Measurements from ENCODE around the gene CAMK1D.
"Not testable (repeated sequence)": the region's sequence is repeated elsewhere in the genome, so short reads cannot be mapped to it uniquely, and the experiment has no call there.

Gene CAMK1D

DNA sequence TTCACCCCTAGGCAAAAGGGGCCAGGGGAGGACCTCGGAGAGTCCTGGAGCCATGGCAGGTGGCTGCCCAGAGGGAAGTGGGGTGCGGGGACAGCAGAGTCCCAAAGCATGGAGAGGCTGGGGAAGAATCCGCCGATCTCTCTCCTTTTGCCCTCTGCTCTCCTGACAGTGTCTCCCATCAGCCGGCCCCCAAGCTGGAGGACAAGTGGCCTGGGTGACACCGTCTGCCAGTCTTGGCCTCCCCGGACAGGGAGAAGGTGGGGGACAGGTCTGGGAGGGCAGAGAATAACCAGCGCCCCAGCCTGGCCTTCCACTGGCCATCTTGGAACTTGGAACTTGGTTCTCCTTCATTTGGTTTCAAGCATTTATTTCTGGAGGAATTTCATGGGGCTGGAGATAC lies 77.9 kb downstream of the CAMK1D start:
- no peak overlapping the region for H3K4me3 ChIP-seq (ENCODE audit: low read length)
- DNase-seq (ENCODE audit: low read depth): no peak
- TF ChIP-seq, protein P1, sequence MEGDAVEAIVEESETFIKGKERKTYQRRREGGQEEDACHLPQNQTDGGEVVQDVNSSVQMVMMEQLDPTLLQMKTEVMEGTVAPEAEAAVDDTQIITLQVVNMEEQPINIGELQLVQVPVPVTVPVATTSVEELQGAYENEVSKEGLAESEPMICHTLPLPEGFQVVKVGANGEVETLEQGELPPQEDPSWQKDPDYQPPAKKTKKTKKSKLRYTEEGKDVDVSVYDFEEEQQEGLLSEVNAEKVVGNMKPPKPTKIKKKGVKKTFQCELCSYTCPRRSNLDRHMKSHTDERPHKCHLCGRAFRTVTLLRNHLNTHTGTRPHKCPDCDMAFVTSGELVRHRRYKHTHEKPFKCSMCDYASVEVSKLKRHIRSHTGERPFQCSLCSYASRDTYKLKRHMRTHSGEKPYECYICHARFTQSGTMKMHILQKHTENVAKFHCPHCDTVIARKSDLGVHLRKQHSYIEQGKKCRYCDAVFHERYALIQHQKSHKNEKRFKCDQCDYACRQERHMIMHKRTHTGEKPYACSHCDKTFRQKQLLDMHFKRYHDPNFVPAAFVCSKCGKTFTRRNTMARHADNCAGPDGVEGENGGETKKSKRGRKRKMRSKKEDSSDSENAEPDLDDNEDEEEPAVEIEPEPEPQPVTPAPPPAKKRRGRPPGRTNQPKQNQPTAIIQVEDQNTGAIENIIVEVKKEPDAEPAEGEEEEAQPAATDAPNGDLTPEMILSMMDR (conservative IDR thresholded peaks at IDR 0.05; ENCODE audit: low read depth, low read length): no peak

DNA sequence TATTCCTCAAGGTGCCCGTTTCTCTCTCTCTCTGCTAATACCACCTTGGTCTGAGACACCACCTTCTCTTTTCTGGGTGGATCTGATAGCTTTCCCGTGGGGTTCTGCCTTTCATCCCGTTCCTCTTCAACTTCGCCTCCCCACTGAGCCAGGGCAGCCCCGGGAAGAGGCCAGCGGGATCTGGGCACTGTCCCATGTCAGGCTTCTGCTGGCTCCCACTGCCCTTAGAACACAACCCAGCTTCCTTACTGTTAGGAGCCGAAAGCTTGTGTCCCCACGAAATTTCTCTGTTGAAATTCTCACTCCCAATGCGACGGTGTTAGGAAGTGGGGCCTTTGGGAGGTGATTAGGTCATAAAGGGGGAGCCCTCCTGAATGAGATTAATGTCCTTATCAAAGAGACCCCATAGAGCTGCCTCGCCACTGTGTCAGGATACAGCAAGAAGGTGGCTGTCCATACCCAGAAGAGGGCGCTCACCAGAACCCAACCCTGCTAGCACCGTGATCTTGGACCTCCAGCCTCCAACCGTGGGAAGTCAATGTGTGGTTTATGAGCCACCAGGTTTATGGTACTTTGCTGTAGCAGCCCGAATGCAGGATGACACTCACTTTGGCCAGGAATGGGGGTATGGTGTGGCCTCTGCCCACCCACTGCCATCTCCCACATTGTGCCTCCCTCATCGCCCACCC lies 79.2 kb downstream of the CAMK1D start:
- no peak for DNase-seq (ENCODE audit: low read depth)
- TF ChIP-seq, protein P1 (conservative IDR thresholded peaks at IDR 0.05; ENCODE audit: low read depth, low read length): no peak
- H3K4me3 ChIP-seq (ENCODE audit: low read length): no peak overlapping the region

DNA sequence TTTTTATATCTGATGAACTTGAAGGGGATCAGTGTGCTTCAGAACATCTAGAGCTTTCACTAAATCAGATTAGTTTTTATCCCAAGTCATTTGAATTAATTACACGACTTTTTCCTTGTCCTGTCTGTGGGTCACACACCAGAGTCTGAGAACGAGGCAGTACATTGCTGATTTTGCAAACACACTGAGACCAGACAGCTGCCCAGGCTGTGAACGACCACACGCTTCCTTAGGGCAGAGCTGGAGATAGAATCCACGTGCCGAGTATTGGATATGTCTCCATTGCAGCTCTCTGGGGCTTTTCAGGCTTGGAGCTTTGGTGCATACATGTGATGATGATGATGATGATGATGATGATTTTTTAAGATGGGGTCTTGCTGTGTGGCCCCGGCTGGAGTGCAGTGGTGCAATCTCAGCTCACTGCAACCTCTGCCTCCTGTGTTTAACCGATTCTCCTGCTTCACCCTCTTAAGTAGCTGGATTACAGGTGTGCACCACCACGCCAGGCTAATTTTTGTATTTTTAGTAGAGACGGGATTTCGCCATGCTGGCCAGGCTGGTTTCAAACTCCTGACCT lies 81.1 kb downstream of the CAMK1D start:
- TF ChIP-seq, protein P1 (conservative IDR thresholded peaks at IDR 0.05; ENCODE audit: low read depth, low read length): no peak
- H3K4me3 ChIP-seq (ENCODE audit: low read length): no peak overlapping the region
- DNase-seq (ENCODE audit: low read depth): no peak

DNA sequence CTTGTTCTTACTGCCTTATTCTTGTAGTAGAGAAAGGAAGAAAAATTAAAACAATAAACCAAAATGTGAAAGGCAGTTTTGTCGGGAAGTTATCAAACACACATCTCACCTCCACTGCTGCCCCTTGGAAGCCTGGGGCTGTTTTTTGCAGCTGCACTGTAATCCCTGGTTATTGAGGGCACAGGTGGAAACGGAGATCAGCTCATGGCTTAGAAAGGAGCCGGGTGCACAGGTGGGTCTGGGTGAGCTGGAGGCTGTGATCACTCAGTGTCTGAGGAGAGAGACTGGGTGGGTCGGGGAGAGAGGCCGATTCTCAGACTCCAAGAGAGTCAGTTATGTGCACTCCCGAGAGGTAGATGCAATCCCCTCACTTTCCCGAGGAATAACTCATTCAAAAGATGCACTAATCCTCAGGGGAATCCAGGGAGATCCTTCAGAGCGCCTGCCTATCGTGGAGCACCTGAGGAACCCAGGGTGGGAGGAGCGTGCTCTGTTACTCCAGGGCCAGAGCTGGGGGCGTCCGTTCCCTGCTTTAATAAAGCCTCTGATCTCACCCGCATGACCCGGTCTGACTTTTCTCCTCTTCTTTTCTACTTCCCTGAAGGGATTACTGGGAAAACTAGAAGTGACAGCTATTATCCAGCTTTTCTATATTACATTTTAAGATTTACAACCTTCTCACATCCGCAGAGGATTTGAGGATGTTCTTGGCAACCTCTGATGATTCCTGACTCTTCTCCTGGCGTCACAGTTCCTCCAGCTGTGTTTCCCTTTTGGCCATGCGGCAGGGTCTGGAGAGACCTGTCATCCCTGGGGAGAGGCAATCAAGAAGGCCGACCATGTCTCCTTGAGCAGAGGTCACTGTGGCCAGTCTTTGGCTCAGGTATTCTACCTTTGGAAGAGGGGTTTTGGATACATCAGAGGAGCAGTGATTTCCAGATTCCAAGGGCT lies 82.1 kb downstream of the CAMK1D start:
- TF ChIP-seq, protein P1 (conservative IDR thresholded peaks at IDR 0.05; ENCODE audit: low read depth, low read length): no peak
- DNase-seq (ENCODE audit: low read depth): no peak
- H3K4me3 ChIP-seq (ENCODE audit: low read length): no peak overlapping the region

DNA sequence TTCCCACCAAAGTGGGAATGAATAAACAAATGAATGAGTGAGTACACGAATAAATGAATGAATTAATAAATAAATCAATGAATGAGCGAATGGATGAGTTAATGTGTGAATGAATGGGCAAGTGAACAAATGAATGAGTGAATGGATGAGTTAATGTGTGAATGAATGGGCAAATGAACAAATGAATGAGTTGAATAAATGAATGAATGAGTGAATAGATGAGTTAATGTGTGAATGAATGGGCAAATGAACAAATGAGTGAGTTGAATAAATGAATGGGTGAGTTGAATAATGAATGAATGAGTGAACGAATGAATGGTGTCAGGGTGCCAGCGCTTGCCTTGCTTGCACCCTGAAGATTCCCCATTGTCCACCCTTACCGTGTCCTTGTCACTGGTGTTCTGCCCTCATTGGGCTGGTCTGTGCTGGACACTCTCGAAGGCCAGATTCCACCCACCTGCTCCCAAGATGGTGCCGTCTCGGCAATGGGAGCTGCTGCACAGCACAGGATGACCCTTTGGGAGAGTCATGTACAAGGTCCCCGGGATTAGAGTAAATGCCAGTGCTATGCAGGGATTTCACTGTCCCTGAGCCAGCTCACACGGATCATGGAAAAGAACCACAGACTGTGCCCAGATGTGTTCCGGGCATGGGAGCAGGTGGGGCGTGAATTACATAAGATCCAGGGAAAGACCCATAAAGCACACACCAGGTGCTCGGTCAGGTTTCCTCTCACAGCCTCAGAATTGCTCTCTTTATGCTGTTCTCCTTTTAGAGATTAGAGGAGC lies 83.2 kb downstream of the CAMK1D start:
- TF ChIP-seq, protein P1 (conservative IDR thresholded peaks at IDR 0.05; ENCODE audit: low read depth, low read length): no peak
- DNase-seq (ENCODE audit: low read depth): no peak
- no peak overlapping the region for H3K4me3 ChIP-seq (ENCODE audit: low read length)

DNA sequence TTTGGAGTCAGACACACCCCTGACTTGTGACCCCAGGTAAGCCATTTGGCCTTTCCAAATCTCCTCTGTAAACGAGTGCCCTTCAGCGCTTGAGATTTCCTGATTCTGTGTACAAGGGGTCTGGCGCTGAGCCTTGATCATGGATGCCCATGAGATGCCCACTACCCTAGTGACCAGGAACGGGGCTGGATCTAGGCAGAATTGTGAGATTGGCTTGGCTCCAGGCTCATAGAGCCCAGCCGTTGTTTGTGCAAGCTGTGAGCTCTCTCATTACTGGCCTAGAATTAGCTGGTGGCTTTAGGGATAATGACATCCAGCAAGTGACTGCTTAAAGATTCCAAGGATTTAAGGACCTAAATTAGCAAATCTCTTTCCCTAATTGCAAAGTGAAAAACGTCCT lies 84.9 kb downstream of the CAMK1D start:
- H3K4me3 ChIP-seq (ENCODE audit: low read length): no peak overlapping the region
- DNase-seq (ENCODE audit: low read depth): no peak
- TF ChIP-seq, protein P1 (conservative IDR thresholded peaks at IDR 0.05; ENCODE audit: low read depth, low read length): no peak

DNA sequence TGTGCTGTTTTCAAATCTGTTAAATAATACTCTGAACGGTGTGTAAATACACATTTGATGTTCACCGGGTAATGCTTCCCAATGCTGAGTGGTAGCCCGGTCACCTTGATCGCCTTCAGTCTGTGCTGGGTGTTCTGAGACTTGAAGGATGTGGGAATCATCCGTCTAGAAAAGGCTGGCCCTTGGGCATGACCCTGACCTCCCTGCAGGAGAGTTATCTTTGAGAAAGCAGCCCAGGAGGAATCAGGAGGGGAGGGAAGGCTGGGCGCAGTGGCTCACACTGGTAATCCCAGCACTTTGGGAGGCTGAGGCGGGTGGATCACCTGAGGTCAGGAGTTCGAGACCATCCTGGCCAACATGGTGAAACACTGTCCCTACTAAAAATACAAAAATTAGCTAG lies 85.3 kb downstream of the CAMK1D start:
- not testable (repeated sequence) for H3K4me3 ChIP-seq (ENCODE audit: low read length); DNase-seq (ENCODE audit: low read depth)
